ENCODE data around the gene VIM.

Gene VIM

GRCh38 chr10:17228091-17229015 is at the start of gene VIM:
Gene VIM (plus strand): TSS chr10:17228241. CDS start chr10:17229423, 1,182 bp downstream.
- peak; percentile 55 for DNase-seq (ENCODE audit: low read depth)

- DNase-seq (ENCODE audit: low read depth), result no peak
These were observed 49.0 kb upstream of the VIM start for GRCh38 chr10:17179002-17179401.

GRCh38 chr10:17181110-17181509 is 46.9 kb upstream of the VIM start:
- DNase-seq (ENCODE audit: low read depth), result no peak

GRCh38 chr10:17181751-17182150 is 46.3 kb upstream of the VIM start:
- no peak for DNase-seq (ENCODE audit: low read depth)

GRCh38 chr10:17183110-17183509 is 44.9 kb upstream of the VIM start:
- no peak for DNase-seq (ENCODE audit: low read depth)

GRCh38 chr10:17185873-17186272 is 42.2 kb upstream of the VIM start:
- DNase-seq (ENCODE audit: low read depth), result no peak

GRCh38 chr10:17188644-17189172 is 39.3 kb upstream of the VIM start:
- DNase-seq (ENCODE audit: low read depth), result no peak

- no peak for DNase-seq (ENCODE audit: low read depth)
These were observed 37.4 kb upstream of the VIM start for GRCh38 chr10:17190602-17191001.

GRCh38 chr10:17195083-17195482 is 33.0 kb upstream of the VIM start:
- no peak for DNase-seq (ENCODE audit: low read depth)

- no peak for DNase-seq (ENCODE audit: low read depth)
These were observed 32.0 kb upstream of the VIM start for GRCh38 chr10:17196045-17196444.

GRCh38 chr10:17196573-17196972 is 31.5 kb upstream of the VIM start:
- DNase-seq (ENCODE audit: low read depth), result no peak

- DNase-seq (ENCODE audit: low read depth), result no peak
These were observed 28.7 kb upstream of the VIM start for GRCh38 chr10:17199351-17199804.

GRCh38 chr10:17200001-17200911 is 27.8 kb upstream of the VIM start:
- no peak for DNase-seq (ENCODE audit: low read depth)

- DNase-seq (ENCODE audit: low read depth), result peak; percentile 62
These were observed 26.9 kb upstream of the VIM start, which contains the start of gene TRDMT1 for GRCh38 chr10:17200912-17201793. Gene TRDMT1 (minus strand): TSS chr10:17201672. CDS start chr10:17201634, 38 bp downstream.

- no peak for DNase-seq (ENCODE audit: low read depth)
These were observed 26.3 kb upstream of the VIM start for GRCh38 chr10:17201794-17202116.

GRCh38 chr10:17202506-17202905 is 25.5 kb upstream of the VIM start:
- DNase-seq (ENCODE audit: low read depth), result no peak

GRCh38 chr10:17202999-17203398 is 25.0 kb upstream of the VIM start:
- no peak for DNase-seq (ENCODE audit: low read depth)

GRCh38 chr10:17203416-17203815 is 24.6 kb upstream of the VIM start:
- no peak for DNase-seq (ENCODE audit: low read depth)

GRCh38 chr10:17206210-17206709 is 21.8 kb upstream of the VIM start:
- no peak for DNase-seq (ENCODE audit: low read depth)

GRCh38 chr10:17208476-17208875 is 19.6 kb upstream of the VIM start:
- no peak for DNase-seq (ENCODE audit: low read depth)

- DNase-seq (ENCODE audit: low read depth), result no peak
These were observed 18.7 kb upstream of the VIM start for GRCh38 chr10:17209302-17209701.

Measured in stimulated activated CD8-positive, alpha-beta memory T cell treated with anti-CD3 and anti-CD28 coated beads, Interleukin-15, amount 100 ng/mL, for 24 hours (primary cell).